Measurements from ENCODE around the gene KCTD20.
"Not testable (repeated sequence)": the region's sequence is repeated elsewhere in the genome, so short reads cannot be mapped to it uniquely, and the experiment has no call there.

KCTD20 gene

DNA sequence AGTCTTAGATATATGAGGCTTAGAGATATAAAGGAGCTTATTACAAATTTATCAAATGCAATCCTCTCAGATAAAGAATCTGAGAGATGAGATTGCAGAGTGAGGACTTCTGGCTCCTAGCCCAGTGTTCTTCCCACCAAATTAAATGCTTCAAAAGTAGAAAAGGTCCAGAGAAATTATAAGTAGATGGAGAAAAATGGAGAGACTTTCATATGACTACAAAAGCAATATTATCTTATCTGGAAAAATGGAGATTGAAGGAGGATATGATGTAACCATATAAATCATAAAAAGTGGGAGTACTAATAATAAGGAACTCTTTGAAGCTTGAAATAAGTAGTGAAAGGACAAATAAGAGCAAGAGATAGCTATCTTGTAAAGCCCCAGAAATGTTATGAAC, 2.8 kb downstream of the KCTD20 start:
- no peak for DNase-seq

GRCh38 chr6:36449173-36449572, 6.4 kb downstream of the KCTD20 start:
- DNase-seq, result not testable (repeated sequence)

DNA sequence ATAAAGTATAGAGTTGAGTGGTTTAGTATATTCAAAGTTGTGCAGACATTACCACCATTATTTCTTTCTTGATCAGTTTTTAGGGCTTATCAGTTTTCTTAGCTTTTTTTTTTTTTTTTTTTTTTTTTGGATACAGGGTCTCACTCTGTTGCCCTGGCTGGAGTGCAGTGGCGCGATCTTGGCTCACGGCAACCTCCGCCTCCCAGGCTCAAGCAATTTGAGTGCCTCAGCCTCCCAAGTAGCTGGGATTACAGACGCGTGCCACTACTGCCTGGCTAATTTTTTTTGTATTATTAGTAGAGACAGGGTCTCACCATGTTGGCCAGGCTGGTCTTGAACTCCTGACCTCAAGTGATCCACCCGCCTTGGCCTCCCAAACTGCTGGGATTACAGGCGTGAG, 10.1 kb downstream of the KCTD20 start:
- DNase-seq, result not testable (repeated sequence)

DNA sequence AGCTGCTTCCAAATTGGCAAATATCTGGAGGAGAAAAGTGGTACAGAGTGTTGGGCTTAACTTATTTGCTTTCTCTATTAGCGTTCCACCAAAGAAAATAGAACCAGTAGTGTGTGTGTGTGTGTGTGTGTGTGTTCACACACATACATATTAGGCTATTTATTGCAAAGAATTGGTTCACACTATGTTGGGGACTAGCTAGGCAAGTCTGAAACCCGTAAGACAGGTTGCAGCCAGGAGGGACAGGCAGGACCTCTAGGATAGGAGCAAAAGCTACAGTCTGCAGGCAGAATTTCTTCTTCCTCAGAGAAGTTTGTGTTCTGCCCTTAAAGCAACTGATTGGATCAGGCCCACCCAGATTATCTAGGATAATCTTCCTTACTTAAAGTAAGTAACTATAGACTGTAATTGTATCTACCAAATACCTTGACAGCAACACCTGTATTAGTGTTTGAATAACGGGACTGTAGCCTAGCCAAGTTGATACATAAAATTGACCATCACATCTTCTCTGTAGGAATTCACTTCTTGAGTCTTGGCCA, 12.8 kb downstream of the KCTD20 start:
- no peak for DNase-seq

DNA sequence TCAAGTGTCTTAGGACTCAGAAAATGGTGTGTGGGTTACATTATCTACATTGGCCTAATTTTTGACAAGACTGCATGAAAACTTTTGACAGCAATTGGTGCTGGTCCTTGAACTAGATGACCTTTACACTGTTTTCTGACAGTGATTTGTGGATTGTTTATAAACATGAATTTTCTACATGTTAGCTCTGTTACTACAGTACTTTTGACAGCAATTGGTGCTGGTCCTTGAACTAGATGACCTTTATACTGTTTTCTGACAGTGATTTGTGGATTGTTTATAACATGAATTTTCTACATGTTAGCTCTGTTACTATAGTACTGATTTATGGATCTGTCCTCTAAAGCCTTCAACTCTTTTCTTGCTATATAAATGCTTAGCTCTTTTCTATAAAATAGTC, 16.7 kb downstream of the KCTD20 start:
- DNase-seq, result no peak

DNA sequence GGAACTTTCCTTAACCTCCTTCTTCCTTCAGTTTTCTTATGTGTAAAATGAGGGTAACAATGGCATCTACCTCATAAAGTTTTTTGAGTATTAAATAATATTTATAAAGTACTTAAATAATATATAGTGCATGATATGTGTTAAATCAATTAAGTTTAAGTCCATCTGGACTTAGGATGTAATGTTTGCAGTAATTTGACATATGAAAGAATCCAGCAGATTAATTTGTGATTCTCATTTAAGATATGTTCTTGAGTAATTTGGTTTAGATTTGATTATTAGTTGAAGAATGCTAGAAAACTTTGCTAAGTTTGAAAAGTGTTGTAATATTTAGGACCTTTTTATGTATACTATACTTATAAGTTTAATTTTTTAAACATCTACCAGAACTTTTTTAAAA, 18.1 kb downstream of the KCTD20 start:
- no peak for DNase-seq

DNA sequence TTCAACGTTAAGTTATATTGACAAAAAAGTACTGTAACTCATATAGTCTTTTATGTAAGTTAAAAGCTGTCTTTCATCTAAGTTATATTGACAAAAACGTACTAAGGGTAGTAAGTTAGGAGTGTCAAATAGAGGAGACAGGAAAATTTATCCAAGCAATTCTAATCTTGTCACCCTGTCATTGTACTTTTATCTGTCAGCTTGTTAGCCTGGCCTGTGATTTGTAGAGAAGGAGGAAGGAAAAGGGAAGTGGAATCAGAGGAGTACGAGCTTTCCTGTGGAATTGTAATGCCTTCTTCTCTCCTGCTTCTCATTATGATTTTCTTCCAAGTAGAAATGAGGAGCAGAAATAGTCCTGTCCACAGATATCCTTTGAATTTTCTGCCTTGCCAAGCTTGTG, 18.8 kb downstream of the KCTD20 start:
- DNase-seq, result no peak

- no peak for DNase-seq
Measured at GRCh38 chr6:36463676-36464075, 20.9 kb downstream of the KCTD20 start.

GRCh38 chr6:36464233-36464632, 21.4 kb downstream of the KCTD20 start:
- no peak for DNase-seq

- no peak for DNase-seq
Measured at GRCh38 chr6:36467625-36468024, 24.8 kb downstream of the KCTD20 start.

GRCh38 chr6:36469148-36469661, 26.4 kb downstream of the KCTD20 start:
- no peak for DNase-seq

GRCh38 chr6:36469946-36470345, 27.1 kb downstream of the KCTD20 start:
- no peak for DNase-seq

DNA sequence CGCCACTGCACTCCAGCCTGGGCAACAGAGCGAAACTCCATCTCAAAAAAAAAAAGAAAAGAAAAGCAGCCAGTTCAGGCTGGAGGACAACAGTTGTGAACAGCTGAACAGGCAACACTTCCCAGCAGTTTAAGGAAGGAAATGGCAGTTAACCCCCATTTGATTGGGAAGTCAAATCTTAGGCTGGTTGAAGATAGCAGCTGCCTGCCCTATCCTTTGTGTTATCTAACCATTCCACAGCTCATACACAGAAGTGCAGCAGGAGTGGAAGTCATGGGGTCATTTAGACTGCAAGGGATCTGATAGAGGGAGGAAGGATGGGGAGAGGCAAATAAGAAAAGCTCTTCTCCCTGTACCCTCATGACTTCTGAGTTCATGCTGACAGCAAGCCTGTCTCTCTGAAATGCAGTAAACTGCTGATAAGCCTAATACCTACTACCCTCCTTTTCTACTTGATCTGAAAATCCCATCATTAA, 35.3 kb downstream of the KCTD20 start:
- DNase-seq, result no peak

- no peak for DNase-seq
Measured at GRCh38 chr6:36479256-36479655, 36.5 kb downstream of the KCTD20 start.

DNA sequence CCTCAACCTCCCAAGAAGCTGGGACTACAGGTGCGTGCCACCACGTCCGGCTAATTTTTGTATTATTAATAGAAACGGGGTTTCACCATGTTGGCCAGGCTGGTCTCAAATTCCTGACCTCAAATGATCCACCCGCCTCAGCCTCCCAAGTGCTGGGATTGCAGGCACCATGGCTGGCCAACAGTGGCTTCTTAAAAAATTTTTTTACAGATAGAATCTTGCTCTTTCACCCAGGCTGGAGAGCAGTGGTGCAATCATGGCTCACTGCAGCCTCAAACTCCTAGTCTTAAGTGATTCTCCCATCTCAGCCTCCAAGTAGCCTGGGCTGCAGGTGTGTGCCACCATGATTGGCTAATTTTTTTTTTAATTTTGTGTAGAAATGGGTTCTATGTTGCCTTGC, 40.5 kb downstream of the KCTD20 start:
- DNase-seq, result not testable (repeated sequence)

- no peak for DNase-seq
Measured at GRCh38 chr6:36484736-36485135, 41.9 kb downstream of the KCTD20 start.

DNA sequence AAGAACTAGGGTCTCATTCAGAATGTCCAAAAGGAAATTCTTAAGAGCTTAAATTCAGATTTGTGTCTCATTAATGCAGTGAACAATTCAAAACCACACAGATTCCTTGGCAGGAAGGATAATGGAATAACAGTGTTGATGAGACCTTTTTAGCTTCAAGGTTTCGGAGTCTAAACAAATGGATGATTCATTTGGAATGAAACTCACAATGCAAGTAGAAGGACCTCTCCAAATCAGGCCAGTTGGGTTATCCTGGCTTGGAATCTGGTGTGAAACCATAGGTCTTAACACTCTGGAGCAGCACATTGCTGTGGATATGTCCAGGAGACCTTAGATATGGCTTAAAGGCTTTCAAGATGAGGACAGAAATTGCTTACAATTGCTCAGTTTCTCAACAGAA, 44.9 kb downstream of the KCTD20 start:
- no peak for DNase-seq

GRCh38 chr6:36488221-36488620, 45.4 kb downstream of the KCTD20 start:
- no peak for DNase-seq

DNA sequence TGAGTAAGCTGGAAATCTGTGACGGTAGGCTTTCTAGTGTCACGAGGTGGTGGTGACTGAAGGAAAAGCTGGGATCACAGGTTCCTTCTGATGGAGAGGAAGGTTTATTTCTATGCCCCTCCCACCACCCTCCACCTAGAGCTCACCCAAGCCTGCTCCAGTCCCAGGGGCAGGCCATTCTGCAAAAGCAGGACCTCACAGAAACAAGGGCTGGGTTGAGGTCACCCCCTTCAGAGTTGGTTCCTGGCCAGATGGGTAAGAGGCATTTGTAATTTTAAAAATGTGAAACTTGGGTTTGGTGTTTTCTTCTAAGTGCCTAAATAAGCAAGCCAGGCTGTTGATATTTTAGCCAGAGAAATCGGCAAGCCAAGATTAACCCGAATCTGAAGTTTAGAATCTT, 46.6 kb downstream of the KCTD20 start:
- no peak for DNase-seq

DNA sequence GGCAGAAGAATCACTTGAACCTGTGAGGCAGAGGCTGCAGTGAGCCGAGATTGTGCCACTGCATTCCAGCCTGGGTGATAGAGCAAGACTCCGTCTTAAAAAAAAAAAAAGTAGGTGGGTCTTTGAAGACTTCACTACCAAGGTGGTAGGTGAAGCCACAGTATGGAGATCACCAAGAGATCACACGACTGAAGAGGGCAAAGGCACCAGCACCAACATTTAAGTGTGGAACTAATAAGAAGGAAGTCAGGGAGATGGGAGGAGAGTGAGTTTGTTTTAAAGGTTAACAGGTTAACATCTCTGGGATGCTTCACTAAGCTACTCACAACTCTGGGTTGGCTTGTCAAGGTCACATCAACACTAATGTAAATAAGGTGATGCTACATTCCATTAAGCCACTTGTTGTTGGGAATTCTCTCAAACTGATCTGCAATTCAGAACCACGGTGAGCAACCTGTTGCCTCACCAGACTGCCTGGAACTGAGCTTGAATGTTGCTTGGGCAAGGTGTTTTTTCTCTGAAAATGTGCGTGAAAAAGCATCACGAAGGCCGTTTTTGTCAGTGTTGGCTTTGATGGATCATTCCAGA, 48.7 kb downstream of the KCTD20 start:
- no peak for DNase-seq

DNA sequence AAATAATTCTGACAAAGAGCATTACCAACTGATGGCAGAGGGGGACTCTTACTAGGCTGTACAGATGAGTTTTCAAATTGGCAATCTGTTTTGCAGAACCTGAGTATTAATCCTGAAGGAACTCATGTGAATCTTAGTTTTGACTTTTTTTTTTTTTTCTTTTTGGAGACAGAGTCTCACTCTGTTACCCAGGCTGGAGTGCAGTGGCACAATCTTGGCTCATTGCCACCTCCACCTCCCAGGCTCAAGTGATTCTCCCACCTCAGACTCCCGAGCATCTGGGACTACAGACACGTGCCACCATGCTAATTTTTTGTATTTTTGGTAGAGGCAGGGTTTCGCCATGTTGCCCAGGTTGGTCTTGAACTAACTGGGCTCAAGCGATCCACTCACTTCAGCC, 49.3 kb downstream of the KCTD20 start:
- no peak for DNase-seq

GRCh38 chr6:36492621-36493020, 49.8 kb downstream of the KCTD20 start:
- DNase-seq, result no peak

- DNase-seq, result no peak
Measured at GRCh38 chr6:36493319-36493718, 50.5 kb downstream of the KCTD20 start.

DNA sequence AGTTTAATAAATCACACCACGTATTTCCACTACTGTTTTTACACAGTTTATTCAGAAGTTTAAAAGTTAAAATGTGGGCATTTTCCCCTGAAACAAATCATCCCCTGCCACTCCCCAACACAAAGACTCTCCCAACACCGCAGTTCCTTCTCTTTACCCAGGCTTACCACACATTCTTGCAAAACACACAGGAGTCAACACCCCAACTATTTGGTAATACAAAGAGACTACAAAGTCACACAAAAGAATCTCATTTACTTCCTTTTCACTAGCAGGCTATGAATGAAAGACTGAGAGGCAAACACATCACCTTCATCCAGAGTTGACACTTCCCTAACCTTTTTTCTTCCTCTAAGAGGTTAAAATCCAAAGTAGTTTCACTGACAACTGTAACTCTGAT, 51.1 kb downstream of the KCTD20 start:
- no peak for DNase-seq

DNA sequence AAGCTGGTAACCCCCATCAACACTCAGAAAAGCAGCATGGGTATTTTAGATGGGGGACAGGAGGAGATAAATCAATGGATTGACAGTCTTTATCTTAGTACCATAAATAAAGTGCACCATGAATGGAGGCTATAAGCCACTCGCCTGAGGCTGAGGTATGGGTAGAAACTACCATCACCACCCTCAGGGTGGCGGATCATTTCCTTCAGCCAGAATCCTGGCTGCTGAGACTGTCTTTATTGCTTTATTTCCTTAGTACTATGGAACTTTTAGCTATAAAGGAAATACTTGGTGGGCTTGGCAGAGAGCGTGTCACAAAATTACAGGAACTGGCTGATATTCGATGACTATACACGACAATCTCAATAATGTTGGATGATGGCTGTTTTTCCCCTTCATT, 52.3 kb downstream of the KCTD20 start:
- DNase-seq, result no peak

Measured in stimulated activated CD4-positive, alpha-beta T cell treated with anti-CD3 and anti-CD28 coated beads, Interleukin-4, amount 100 ng/mL, for 1 hour (primary cell).